Glomerular visceral epithelial cell (primary cell): ENCODE data around the gene UBE2I.
A peak's percentile ranks its signal among the peaks of the same experiment; 100 is the strongest.

Experiments
- DNase-seq: peaks from one replicate; pipeline ENCODE4 v3.0.0-alpha.2; 2016; ENCODE audit errors: extremely low spot score

The UBE2I gene

DNA sequence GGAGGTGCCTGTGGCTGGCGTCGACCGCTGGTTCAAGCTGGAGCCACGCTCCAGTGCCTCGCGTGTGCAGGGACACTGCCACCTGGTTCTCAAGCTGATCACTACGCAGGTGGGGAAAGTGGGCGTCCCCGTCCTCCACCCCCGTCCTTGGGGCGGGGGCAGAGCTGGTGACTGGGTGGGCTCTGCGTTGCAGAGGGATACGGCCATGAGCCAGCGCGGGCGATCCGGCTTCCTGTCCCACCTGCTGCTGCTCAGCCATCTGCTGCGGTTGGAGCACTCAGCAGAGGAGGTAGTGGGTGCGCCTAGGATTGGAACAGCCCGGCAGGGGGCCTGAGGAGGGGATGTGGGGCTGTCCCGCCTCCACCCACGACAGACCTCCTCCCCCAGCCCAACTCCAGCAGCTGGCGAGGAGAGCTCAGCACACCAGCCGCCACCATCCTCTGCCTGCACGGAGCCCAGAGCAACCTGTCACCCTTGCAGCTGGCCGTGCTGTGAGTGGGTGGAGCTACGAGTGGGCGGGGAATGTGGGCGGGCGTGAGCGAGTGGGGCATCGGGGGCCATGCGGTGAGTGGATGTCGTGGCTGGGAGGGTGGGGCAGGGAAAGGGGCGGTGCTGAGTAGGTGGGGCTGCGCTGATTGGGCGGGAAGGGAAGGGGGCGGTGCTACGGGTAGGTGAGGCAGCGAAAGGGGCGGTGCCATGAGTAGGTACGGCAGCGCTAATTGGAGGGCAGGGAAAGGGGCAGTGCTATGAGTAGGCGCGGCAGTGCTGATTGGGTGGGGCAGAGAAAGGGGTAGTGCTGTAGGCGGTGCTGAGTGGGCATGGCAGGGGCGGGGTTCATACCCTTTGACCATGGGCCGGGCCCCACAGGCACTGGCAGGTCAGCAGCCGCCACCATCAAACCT is 33.3 kb downstream of the UBE2I start:
- DNase-seq, result peak; percentile 98

DNA sequence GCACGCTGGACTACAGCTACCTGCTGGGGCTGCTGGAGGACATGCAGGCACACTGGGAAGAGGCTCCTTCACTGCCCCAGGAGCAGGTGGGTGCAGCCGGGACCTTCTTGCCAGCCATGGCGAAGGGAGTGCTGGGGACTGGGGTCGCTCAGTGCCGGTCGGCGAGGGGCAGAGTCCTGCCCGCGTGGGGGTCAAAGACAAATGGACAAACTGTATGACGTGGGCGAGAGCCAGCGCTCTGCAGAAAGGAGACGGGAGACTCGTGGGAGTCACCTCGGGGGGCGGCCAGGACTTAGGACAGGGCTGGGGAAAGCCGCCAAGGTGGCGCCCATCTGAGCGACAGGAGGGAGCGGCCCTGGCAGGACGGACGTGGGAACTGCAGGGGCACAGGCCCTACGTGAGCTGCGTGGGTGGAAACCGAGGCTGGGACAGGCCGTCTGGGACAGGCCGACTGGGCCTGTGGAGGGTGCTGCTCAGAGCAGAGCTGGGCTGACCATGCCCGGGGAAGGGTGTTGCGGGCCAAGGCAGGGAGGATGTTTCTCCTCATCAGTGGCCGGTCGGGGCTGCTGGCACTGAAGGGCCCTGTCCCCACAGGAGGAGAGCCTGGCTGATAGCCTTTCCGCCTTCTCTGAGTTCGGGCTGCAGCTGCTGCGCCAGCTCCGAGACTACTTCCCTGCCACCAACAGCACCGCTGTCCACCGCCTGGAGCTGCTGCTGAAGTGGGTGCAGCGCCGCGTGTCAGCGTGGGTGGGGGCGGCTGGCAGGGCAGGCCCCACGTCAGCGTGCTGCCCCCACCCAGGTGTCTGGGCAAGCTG is 34.2 kb downstream of the UBE2I start:
- no peak for DNase-seq

DNA sequence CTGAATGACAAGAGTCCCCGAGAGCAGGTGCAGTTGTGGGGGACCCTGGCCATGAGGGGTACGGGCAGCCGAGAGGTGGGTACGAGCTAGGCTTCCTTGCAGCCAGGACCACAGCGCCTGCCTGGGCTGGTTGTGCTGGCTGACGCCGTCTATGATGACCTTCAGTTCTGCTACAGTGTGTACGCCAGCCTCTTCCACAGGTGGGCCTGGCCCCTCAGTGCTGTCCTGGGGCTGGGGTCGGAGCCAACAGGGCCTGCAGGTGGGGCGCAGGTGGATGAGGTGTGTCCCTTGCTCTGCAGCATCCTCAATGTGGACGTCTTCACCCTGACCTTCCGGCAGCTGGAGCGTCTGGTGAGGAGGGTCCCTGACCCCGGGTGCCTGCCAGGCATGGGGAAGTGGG is 35.1 kb downstream of the UBE2I start:
- no peak for DNase-seq

DNA sequence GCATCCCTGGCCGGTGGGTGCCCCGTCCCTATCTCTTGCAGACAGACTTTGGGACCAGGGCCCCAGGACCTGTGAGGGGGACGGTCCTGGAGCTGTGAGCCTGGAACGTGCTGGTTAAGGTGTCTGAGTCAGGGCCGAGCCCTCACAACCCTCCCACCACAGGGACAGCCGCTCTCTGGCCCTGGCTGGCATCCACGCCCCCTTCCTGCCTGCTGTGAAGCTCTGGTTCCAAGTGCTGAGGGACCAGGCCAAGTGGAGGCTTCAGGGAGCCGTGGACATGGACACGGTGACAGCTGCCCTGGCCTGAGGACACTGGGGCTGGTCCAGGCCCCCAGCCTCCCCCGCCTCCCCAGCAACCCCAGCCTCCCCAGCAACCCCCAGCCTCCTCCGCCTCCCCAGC is 35.7 kb downstream of the UBE2I start:
- DNase-seq, result no peak

DNA sequence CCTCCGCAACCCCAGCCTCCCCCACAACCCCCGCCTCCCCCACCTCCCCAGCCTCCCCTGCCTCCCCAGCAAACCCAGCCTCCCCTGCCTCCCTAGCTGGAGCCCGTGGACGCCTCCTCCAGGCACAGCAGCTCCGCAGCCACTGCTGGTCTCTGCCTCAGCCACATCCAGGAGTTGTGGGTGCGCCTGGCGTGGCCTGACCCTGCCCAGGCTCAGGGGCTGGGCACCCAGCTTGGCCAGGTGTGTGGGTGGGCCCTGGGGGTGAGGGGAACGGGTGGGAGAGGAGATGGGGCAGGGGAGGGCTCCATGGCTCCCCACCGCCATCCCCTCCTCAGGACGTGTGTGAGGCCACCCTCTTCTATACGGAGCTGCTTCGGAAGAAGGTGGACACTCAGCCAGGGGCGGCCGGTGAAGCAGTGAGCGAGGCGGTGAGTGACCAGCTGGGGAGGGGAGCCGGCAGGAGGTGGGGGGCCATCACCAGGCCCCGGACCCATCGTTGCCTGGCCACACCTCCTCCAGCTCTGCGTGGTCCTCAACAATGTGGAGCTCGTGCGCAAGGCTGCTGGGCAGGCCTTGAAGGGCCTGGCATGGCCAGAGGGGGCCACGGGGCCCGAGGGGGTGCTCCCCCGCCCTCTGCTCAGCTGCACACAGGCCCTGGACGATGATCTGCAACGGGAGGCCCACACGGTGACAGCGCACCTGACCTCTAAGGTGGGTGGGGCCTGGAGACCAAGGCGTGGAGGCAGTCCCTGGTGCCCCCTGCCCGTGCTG is 36.4 kb downstream of the UBE2I start:
- DNase-seq, result no peak

DNA sequence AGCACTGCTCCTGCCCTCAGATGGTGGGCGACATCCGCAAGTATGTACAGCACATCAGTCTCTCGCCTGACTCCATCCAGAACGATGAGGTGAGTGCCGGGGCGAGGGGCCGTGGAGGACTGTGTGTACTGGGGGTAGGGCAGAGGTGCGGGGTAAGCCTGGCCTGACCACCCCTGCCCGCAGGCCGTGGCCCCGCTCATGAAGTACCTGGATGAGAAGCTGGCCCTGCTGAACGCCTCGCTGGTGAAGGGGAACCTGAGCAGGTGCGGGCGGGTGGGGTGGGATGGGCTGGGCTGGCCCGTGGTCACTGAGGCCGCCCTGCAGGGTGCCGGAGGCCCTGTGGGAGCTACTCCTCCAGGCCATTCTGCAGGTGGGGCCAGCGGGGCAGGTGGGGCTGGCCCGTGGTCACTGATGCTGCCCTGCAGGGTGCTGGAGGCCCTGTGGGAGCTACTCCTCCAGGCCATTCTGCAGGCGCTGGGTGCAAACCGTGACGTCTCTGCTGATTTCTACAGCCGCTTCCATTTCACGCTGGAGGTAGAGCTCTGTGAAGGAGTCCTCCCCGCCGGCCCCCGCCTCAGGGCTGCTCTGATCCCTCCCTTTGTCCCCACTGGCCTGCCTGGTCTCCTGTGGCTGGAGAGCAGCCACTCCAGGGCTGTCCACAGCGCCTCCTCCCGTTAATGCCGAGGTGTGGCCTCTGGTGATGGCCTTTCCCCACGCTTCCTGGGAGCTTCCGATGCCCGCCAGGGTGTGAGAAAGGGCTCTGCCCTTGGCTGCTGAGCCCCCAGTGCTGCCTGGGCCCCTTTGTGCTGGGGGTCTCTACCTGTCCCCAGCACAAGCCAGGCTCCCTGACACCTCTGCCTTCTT is 37.2 kb downstream of the UBE2I start:
- DNase-seq, result no peak

DNA sequence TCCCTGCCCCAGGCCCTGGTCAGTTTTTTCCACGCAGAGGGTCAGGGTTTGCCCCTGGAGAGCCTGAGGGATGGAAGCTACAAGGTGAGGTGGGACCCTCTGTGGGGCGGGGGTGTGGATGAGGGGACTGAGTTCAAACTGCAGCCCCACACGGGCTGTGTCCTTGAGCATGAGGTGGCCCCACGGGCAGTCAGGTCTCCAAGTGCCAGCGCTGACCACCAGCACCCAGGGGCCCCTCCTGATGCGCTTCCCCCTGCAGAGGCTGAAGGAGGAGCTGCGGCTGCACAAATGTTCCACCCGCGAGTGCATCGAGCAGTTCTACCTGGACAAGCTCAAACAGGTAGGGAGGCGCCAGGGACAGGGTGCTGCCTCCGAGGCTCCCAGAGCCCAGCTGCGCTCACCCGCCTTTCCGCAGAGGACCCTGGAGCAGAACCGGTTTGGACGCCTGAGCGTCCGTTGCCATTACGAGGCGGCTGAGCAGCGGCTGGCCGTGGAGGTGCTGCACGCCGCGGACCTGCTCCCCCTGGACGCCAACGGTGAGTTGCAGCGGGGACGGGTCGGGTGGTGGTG is 37.9 kb downstream of the UBE2I start:
- no peak for DNase-seq

DNA sequence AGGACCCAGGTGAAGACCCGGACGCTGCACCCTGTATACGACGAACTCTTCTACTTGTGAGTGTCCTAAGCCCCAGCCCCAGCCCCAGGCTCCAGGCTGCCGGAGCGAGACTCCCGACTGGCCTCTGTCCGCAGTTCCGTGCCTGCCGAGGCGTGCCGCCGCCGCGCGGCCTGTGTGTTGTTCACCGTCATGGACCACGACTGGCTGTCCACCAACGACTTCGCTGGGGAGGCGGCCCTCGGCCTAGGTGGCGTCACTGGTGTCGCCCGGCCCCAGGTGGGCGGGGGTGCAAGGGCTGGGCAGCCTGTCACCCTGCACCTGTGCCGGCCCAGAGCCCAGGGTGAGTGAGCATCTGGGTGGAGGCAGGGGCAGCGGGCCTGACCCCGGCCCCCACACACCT is 38.5 kb downstream of the UBE2I start:
- DNase-seq, result no peak

DNA sequence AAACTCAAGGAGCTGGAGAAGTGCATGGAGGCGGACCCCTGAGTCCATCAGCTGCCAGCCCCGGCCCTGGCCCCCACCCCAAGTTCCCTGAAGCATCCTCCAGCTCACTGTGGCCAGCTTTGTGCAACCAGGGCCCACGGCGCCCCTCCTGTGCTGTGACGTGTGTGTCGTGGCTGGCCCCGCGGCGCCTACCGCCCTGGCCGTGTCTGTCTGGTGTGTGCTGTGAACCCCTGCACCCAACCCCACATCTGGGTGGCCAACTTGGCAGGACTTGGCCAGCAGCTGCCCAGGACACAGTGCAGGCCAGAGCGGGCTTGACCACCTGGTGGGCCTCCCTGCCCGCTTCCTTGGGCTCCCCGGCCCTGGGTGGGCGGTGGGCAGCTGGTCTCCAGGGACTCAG is 39.0 kb downstream of the UBE2I start:
- DNase-seq, result no peak

DNA sequence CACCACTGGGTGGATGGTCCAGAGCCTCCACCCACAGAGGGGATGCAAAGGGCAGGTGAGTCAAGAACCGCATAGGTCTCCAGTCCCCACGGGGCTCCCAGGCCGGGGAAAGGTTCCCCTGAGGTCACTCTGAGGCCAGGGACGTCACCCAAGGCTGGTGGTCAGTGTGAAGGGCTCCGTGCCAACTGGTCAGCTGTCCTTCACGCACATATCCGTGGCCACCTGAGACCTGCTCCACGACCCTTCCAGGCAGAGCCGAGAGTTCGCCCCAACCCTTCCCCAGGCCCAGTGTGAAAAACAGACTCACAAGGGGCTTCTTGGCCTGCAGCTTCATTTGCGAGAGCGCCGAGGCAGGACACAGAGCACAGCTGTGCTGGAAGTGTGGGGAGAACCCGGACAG is 39.5 kb downstream of the UBE2I start:
- no peak for DNase-seq

DNA sequence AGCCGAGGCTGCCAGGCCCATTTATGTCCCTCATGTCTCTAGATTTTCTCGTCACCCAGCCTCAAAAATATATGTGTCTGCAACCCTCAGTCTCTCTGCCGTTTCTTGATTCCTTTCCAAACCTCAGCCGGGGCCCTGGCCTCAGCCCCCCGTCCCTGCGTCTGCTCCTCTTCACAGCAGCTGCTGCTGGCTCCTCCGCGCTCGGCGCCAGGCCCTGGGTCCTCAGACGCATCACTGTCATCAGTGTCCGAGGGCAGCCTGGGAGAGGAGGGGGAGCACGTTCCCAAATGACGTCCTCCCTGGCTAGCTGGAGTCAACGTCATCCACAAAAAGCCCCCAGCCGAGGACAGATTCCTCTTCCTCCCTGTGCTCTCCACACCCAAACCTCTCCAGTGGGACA is 39.9 kb downstream of the UBE2I start:
- DNase-seq, result no peak

DNA sequence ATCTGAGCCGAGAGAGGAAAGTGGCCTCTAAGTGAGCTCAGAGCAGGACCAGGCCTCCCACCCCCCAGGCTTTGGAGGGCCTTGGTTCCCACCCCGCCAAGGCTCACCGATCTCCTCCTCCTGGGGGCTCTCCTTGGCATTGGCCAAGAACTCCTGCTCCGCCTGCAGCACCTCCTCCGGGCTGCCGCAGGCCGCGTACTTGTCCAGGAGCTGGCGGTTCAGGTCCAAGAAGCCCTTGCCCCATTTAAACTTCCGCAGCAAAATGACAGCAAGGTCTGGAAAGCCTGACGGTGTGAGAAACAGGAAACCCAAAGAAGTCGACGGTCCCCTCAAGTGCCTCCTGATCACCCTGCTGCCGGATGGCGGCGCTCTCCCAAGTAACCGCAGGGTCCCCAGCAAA is 40.5 kb downstream of the UBE2I start:
- no peak for DNase-seq

DNA sequence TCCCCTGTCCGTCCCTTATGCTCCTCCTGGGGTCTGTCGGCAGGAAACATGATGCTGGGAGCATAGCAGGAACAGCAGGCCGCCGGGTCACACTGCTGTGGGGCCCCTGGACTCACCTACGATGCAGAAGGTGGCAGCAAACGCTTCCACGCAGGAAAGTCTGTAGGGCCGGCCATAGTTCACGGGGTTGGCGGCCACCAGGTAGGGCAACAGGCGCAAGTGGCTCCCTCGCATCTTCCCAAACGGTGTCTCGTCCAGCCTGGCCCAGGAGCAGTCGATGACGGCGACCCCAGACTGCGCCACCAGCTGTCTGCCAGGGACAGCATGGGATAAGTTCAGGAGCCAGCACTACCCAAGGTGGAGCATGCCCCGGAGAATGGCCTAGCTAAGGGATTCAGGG is 41.3 kb downstream of the UBE2I start:
- no peak for DNase-seq

DNA sequence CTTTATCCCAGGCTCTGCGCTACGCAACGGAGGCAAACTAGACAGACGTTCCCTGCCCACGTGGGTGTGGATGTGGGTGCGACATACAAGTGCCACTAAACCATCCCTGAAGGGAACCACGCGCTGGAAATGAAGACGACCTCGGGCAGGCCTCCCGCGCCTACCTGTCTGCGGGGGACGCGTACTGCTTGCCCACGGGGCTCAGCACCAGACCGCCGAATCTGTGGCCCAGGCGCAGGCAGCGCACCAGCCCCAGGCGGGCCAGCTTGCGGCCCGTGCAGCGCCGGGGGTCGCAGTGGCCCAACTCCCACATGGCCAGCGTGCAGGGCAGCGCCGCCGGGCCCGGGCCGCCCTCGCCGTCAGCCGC is 41.8 kb downstream of the UBE2I start:
- DNase-seq, result no peak

DNA sequence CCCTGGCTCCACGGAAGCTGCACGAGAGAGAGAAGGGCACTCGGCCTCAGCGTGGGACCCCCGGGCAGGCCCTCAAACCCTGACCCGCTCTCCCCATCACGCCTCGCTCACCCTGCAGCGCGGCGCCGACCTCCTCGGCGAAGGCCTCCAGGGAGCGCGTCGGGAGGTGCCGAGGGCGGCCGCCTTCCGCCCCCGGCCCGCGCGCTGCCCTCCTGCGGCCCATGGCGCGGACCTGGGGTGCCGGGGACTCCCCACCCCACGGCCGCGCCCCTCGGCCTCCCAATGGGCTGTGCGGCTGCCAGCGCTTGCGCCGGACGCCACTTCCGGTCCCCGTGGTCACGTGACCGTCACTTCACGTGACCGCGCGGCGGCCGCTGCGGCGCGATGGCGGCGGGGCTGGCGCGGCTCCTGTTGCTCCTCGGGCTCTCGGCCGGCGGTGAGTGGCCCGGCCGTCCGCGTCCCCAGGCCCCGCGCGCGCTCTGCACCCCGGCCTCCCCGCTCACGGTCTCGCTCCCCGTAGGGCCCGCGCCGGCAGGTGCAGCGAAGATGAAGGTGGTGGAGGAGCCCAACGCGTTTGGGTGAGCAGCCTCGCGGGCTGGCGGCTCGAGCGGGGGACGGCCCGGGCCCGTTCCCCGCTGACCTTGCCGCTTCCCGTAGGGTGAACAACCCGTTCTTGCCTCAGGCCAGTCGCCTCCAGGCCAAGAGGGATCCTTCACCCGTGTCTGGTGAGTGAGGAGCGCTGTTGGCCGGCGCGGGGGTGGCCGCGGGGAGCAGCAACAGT is 42.3 kb downstream of the UBE2I start, which contains the start of the genes GNPTG and TSR3:
GNPTG (plus strand) TSS at position 350 of the 781 bp plus-strand sequence; CDS start at position 385, 35 bp downstream.
TSR3 (minus strand) TSS at position 297 of the 781 bp plus-strand sequence; CDS start at position 223, 74 bp downstream.
- peak; percentile 86 for DNase-seq

DNA sequence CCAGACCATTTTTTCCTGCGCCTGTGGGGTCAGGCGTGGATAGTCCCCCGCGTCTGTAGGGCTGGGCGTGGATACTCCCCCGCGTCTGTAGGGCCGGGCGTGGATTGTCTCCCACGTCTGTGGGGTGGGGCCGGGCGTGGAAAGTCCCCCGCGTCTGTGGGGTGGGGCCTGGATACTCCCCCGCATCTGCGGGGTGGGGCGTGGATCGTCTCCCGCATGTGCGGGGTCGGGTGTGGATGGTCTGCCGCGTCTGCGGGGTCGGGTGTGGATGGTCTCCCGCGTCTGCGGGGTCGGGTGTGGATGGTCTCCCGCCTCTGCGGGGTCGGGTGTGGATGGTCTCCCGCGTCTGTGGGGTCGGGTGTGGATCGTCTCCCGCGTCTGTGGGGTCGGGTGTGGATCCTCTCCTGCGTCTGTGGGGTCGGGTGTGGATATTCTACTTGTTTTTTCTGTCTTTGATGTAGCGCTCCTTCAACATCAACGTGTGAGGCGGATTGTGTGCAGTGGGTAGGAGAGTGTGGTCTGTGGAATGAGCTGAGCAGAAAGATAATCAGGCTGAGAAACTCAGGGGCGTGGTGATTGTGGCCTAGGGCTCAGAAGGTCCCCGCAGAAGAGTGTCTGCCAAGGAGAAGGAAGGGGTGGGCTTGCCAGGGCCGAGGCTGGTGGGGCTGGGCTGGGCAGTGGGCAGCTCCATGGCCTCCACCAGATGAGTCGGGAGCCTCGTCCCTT is 45.5 kb downstream of the UBE2I start:
- no peak for DNase-seq

DNA sequence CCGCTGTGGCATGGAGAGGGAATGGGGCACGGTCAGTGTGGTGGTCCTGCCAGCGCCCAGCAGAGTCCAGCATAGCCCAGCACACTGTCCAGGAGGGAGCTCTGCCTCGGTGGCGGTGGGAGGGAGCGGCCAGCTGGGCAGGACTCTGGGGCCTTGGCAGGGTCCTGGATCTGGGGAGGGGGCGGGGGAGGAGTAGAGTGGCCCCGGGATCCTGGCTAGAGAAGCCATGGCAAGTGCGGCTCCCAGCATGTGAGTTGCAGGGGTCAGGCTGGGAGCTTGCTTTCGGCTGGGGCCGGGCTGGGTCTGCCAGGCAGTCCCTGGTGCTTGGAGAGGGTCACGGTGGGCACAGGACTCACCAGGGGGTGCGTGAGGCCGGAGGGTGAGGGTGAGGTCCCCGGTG is 46.2 kb downstream of the UBE2I start:
- no peak for DNase-seq

DNA sequence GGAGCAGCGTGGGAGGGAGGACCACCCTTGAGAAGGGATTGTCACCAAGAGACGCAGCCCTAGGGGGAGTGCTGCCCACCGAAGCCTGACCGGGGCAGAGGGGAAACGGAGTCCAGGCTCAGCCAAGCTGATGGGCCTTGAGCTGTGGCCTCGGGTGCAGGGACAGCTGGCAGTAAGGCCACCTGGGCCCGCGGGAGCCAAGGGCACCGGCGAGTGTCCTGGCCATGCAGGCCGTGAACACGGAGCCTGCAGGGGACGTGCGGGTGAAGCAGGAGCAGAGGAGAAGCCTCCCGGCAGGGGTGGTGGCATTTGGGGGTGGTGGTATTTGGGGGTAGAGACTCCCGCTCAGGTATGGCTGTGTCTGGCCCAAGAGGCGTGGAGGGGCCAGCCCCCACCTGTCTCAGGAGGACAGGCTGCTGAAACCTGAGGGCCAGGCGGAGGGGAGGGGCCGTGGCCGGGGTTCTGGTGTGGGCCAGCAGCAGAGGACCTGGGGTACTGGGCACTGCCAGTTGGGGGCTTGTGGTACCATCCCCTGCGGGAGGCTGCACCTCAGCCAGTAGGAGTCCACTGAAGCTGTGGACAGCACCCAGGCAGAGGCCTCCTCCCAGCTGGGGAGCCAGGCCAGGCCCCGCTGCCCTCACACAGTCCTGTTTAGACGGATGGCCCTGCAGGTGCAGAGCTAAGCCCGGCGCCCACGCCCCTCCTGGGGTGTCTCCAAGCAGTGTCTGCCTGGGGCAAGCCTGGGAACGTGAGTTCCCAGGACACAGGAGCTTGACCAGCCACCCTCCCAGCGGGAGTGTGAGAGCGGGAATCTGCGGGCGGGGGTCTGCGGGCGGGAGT is 46.8 kb downstream of the UBE2I start:
- no peak for DNase-seq
